ENCODE data around the gene ZNF385B. TPM values are rescaled to one million over a fixed set of nuclear protein-coding genes. Genes with fewer than 3 reads are reported as not detected.

The ZNF385B gene
- total and polyA plus RNA-seq, 11 donors = 0.07 to 12.2 (median 2.3) TPM

- Histone ChIP-seq H3K27me3 (no peaks in the 10 kb centered on the region), H3K9me3 (no peaks in the 10 kb centered on the region), H3K4me3 (no peak overlapping the region), H3K36me3 (no peaks in the 10 kb centered on the region), H3K4me1 (no peaks in the 10 kb centered on the region), H3K27ac (no peak overlapping the region)
- DNase-seq (no peak), ATAC-seq (no peak)
- 76 to 88% (median 83%) methylated on average over 2 of the region's 2 CpGs for WGBS, 4 donors
- TF ChIP-seq POLR2A (IDR thresholded peaks at IDR 0.05) (no peak), CTCF (IDR thresholded peaks at IDR 0.05) (no peak)
- intact Hi-C loops (cut with DNase I) = no loop called here
Measured at GRCh38 chr2:179669196-179669595, 192.2 kb downstream of the ZNF385B start.

- ATAC-seq (no peak), DNase-seq (no peak)
- Histone ChIP-seq H3K36me3 (no peaks in the 10 kb centered on the region), H3K4me3 (no peak overlapping the region), H3K4me1 (no peaks in the 10 kb centered on the region), H3K9me3 (no peaks in the 10 kb centered on the region), H3K27me3 (no peaks in the 10 kb centered on the region), H3K27ac (no peak overlapping the region)
- intact Hi-C loops (cut with DNase I) = no loop called here
- TF ChIP-seq POLR2A (IDR thresholded peaks at IDR 0.05) (no peak), CTCF (IDR thresholded peaks at IDR 0.05) (no peak)
- WGBS, 4 donors = 79 to 87% (median 85%) methylated on average over 12 of the region's 12 CpGs
Measured at GRCh38 chr2:179664972-179665812, 196.2 kb downstream of the ZNF385B start.

- no peak overlapping the region for H3K4me3 ChIP-seq
- DNase-seq (no peak), ATAC-seq (no peak)
- H3K9me3 ChIP-seq = no peaks in the 10 kb centered on the region
- no peaks in the 10 kb centered on the region for H3K36me3 ChIP-seq
- WGBS, 4 donors = 67 to 82% (median 76%) methylated on average over 1 of the region's 1 CpG
- no peaks in the 10 kb centered on the region for H3K27me3 ChIP-seq
- TF ChIP-seq POLR2A (IDR thresholded peaks at IDR 0.05) (no peak), CTCF (IDR thresholded peaks at IDR 0.05) (no peak)
- no peaks in the 10 kb centered on the region for H3K4me1 ChIP-seq
- H3K27ac ChIP-seq = no peak overlapping the region
- intact Hi-C loops (cut with DNase I) = no loop called here
Measured at GRCh38 chr2:179661986-179662385, 199.4 kb downstream of the ZNF385B start.

GRCh38 chr2:179657068-179657595 lies 204.3 kb downstream of the ZNF385B start:
- Histone ChIP-seq H3K27me3 (no peaks in the 10 kb centered on the region), H3K27ac (no peak overlapping the region), H3K4me1 (no peaks in the 10 kb centered on the region), H3K9me3 (no peaks in the 10 kb centered on the region), H3K4me3 (no peak overlapping the region), H3K36me3 (no peaks in the 10 kb centered on the region)
- 84 to 88% (median 87%) methylated on average over 6 of the region's 6 CpGs for WGBS, 4 donors
- no peak for TF ChIP-seq POLR2A (IDR thresholded peaks at IDR 0.05)
- DNase-seq = no peak
- intact Hi-C loops (cut with DNase I) = no loop called here
- no peak for ATAC-seq

Data from heart left ventricle (tissue), 16 donors.